WTC11 (cell line): ENCODE results near the gene SFRP2.

Source experiments
- TF ChIP-seq, protein P1 (sequence below): fragments of 200-600 bp; IDR thresholded peaks from 2 replicates; pipeline ENCODE4 v1.8.0; 2022; ENCODE audit warnings: antibody characterized with exemption
- TF ChIP-seq, protein P2 (sequence below): sonication (generic); formaldehyde crosslinking; IDR thresholded peaks from 2 replicates; pipeline ENCODE4 v1.8.1; 2022; ENCODE audit warnings: low read depth, missing genetic modification reagents, borderline replicate concordance
- TF ChIP-seq, protein P3 (sequence below): sonication (generic); formaldehyde crosslinking; IDR thresholded peaks from 2 replicates; pipeline ENCODE4 v1.8.1; 2023; ENCODE audit warnings: mild to moderate bottlenecking, missing genetic modification reagents
- TF ChIP-seq, protein P4 (sequence below): sonication (generic); formaldehyde crosslinking; IDR thresholded peaks from 2 replicates; pipeline ENCODE4 v1.8.1; 2022; ENCODE audit warnings: mild to moderate bottlenecking, moderate library complexity, missing genetic modification reagents

DNA sequence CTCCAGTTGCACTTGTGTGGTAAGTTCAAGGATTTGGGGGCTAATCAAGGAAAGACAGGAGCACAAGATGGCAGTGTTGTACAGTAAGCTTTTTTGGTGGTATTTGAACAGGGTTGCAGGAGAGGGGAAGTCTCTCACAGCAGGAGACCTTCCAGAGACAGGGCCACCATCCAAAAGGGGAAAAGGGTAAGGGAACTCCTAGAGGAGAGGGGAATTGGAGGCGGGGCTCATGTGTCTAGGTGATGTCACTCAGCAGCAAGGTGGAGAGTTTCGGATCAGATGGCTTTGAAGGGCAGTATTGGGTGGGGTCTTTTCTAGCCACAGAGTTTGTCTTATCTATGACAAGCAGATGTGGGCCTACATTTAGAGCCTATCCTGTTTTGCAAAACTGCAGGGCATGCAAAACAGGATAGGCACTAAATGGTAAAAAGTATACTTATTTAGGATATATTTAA is 15.6 kb downstream of the SFRP2 start:
- TF ChIP-seq, protein P1, sequence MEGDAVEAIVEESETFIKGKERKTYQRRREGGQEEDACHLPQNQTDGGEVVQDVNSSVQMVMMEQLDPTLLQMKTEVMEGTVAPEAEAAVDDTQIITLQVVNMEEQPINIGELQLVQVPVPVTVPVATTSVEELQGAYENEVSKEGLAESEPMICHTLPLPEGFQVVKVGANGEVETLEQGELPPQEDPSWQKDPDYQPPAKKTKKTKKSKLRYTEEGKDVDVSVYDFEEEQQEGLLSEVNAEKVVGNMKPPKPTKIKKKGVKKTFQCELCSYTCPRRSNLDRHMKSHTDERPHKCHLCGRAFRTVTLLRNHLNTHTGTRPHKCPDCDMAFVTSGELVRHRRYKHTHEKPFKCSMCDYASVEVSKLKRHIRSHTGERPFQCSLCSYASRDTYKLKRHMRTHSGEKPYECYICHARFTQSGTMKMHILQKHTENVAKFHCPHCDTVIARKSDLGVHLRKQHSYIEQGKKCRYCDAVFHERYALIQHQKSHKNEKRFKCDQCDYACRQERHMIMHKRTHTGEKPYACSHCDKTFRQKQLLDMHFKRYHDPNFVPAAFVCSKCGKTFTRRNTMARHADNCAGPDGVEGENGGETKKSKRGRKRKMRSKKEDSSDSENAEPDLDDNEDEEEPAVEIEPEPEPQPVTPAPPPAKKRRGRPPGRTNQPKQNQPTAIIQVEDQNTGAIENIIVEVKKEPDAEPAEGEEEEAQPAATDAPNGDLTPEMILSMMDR: no peak
- TF ChIP-seq, protein P2, sequence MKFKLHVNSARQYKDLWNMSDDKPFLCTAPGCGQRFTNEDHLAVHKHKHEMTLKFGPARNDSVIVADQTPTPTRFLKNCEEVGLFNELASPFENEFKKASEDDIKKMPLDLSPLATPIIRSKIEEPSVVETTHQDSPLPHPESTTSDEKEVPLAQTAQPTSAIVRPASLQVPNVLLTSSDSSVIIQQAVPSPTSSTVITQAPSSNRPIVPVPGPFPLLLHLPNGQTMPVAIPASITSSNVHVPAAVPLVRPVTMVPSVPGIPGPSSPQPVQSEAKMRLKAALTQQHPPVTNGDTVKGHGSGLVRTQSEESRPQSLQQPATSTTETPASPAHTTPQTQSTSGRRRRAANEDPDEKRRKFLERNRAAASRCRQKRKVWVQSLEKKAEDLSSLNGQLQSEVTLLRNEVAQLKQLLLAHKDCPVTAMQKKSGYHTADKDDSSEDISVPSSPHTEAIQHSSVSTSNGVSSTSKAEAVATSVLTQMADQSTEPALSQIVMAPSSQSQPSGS: no peak
- TF ChIP-seq, protein P3, sequence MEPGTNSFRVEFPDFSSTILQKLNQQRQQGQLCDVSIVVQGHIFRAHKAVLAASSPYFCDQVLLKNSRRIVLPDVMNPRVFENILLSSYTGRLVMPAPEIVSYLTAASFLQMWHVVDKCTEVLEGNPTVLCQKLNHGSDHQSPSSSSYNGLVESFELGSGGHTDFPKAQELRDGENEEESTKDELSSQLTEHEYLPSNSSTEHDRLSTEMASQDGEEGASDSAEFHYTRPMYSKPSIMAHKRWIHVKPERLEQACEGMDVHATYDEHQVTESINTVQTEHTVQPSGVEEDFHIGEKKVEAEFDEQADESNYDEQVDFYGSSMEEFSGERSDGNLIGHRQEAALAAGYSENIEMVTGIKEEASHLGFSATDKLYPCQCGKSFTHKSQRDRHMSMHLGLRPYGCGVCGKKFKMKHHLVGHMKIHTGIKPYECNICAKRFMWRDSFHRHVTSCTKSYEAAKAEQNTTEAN (CRISPR knock-in tag): no peak
- TF ChIP-seq, protein P4, sequence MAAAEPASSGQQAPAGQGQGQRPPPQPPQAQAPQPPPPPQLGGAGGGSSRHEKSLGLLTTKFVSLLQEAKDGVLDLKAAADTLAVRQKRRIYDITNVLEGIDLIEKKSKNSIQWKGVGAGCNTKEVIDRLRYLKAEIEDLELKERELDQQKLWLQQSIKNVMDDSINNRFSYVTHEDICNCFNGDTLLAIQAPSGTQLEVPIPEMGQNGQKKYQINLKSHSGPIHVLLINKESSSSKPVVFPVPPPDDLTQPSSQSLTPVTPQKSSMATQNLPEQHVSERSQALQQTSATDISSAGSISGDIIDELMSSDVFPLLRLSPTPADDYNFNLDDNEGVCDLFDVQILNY (CRISPR knock-in tag): no peak
